SK-N-SH (cell line): ENCODE data around the gene C22orf31. TPM values are rescaled to one million over a fixed set of nuclear protein-coding genes. Genes with fewer than 3 reads are reported as not detected.

ENCODE experiments used
- CTCF ChIA-PET: fragments of 300-600, 350-600 bp; formaldehyde crosslinking; extraction: SDS; loops from one replicate; lab custom pipeline; 2021; lab: Yijun Ruan, JAX
- POLR2A ChIA-PET: fragments of 350-600 bp; sonication (Branson Sonifier 250); formaldehyde crosslinking; extraction: SDS; loops from one replicate; lab custom pipeline; 2020; ENCODE audit warnings: antibody characterized with exemption, inconsistent platforms; lab: Yijun Ruan, JAX
- DNase-seq: peaks from one replicate; pipeline ENCODE4 v3.0.0; 2012
- H2AFZ ChIP-seq: fragments of 200-600 bp; sonication (generic); 2 replicates; pipeline ENCODE4 v1.8.1; 2016; ENCODE audit warnings: antibody characterized with exemption, mild to moderate bottlenecking, low read depth
- H3F3A ChIP-seq: fragments of 200-600 bp; sonication (generic); replicated peaks from 2 replicates; pipeline ENCODE3; 2016; ENCODE audit warnings: antibody characterized with exemption, mild to moderate bottlenecking; ENCODE audit not compliant: insufficient read depth
- H3K27ac ChIP-seq, 2 experiments: fragments of 200-500 bp in 1 of 2; fragments of 200-600 bp in 1 of 2; sonication (Bioruptor generic) in 1 of 2; sonication (generic), shearing (Covaris generic) in 1 of 2; 2 replicates each; pipeline versions ENCODE4 v1.5.1 to v1.6.1; 2014 to 2016; ENCODE audit warnings: low read depth in 2 of 2, inconsistent platforms in 1 of 2, low read length in 1 of 2, mild to moderate bottlenecking in 1 of 2, mixed read lengths in 1 of 2
- H3K27me3 ChIP-seq: fragments of 200-600 bp; sonication (generic), shearing (Covaris generic); 2 replicates; pipeline ENCODE4 v1.6.1; 2016; ENCODE audit warnings: mixed run types; ENCODE audit not compliant: insufficient read depth
- H3K36me3 ChIP-seq, 2 experiments: fragments of 200-500 bp in 1 of 2; fragments of 200-600 bp in 1 of 2; sonication (Bioruptor generic) in 1 of 2; sonication (generic) in 1 of 2; replicated peaks in 1 of 2; 2 replicates each; pipeline versions ENCODE3 to v1.5.1; 2014 to 2016; ENCODE audit warnings: low read length in 1 of 2, mild to moderate bottlenecking in 1 of 2; ENCODE audit not compliant: insufficient read depth in 2 of 2, control insufficient read depth in 1 of 2
- H3K4me1 ChIP-seq, 2 experiments: fragments of 200-500 bp in 1 of 2; fragments of 200-600 bp in 1 of 2; sonication (Bioruptor generic) in 1 of 2; sonication (generic), shearing (Covaris generic) in 1 of 2; 2 replicates each; pipeline versions ENCODE4 v1.5.1 to v1.6.1; 2014 to 2016; ENCODE audit warnings: low read depth in 1 of 2, low read length in 1 of 2, mixed run types in 1 of 2; ENCODE audit not compliant: insufficient read depth in 2 of 2, control insufficient read depth in 1 of 2
- H3K4me2 ChIP-seq: fragments of 200-600 bp; sonication (generic), shearing (Covaris generic); 2 replicates; pipeline ENCODE4 v1.6.1; 2017; ENCODE audit warnings: mixed run types
- H3K4me3 ChIP-seq, 2 experiments: fragments of 200-500 bp in 1 of 2; fragments of 200-600 bp in 1 of 2; sonication (Bioruptor generic) in 1 of 2; sonication (generic), shearing (Covaris generic) in 1 of 2; 2 replicates each; pipeline versions ENCODE4 v1.5.1 to v1.8.1; 2014 to 2016; ENCODE audit warnings: low read depth in 2 of 2, inconsistent platforms in 1 of 2, low read length in 1 of 2, mild to moderate bottlenecking in 1 of 2, mixed read lengths in 1 of 2, moderate library complexity in 1 of 2
- H3K79me2 ChIP-seq: fragments of 200-600 bp; sonication (generic); 2 replicates; pipeline ENCODE4 v1.8.1; 2017; ENCODE audit warnings: mild to moderate bottlenecking; ENCODE audit not compliant: insufficient read depth
- H3K9ac ChIP-seq: fragments of 200-600 bp; sonication (generic); 2 replicates; pipeline ENCODE4 v1.6.1; 2017; ENCODE audit warnings: mixed run types
- H3K9me2 ChIP-seq: fragments of 200-600 bp; sonication (generic); 2 replicates; pipeline ENCODE4 v1.6.1; 2017; ENCODE audit warnings: mixed run types
- H3K9me3 ChIP-seq: fragments of 200-600 bp; sonication (generic); 2 replicates; pipeline ENCODE4 v1.6.1; 2017; ENCODE audit warnings: mixed run types, mild to moderate bottlenecking, moderate library complexity
- H4K20me1 ChIP-seq: fragments of 200-600 bp; sonication (generic); 2 replicates; pipeline ENCODE4 v1.6.1; 2017; ENCODE audit warnings: mild to moderate bottlenecking, mixed run types; ENCODE audit not compliant: insufficient read depth
- ELF1 ChIP-seq: IDR thresholded peaks from 2 replicates; pipeline ENCODE4 v1.4.0; 2012
- EP300 ChIP-seq, 2 experiments: IDR thresholded peaks; 2 replicates each; pipeline versions ENCODE4 v1.4.0 to v1.6.1; 2012; ENCODE audit warnings: borderline replicate concordance in 1 of 2, low read depth in 1 of 2, low read length in 1 of 2
- FOSL2 ChIP-seq: IDR thresholded peaks from 2 replicates; pipeline ENCODE4 v1.4.0; 2012; ENCODE audit warnings: low read depth, mild to moderate bottlenecking, moderate library complexity, borderline replicate concordance
- FOXM1 ChIP-seq: IDR thresholded peaks from 2 replicates; pipeline ENCODE4 v1.4.0; 2012; ENCODE audit warnings: low read depth, mild to moderate bottlenecking
- NFIC ChIP-seq: IDR thresholded peaks from 2 replicates; pipeline ENCODE4 v1.4.0; 2012; ENCODE audit warnings: borderline replicate concordance
- RAD21 ChIP-seq: IDR thresholded peaks from 2 replicates; pipeline ENCODE4 v1.6.1; 2012; ENCODE audit warnings: mild to moderate bottlenecking, low read length
- RFX5 ChIP-seq: IDR thresholded peaks from 2 replicates; pipeline ENCODE4 v1.6.1; 2012; ENCODE audit warnings: mild to moderate bottlenecking, improper control_type of control experiment, low read length
- RXRA ChIP-seq: IDR thresholded peaks from 2 replicates; pipeline ENCODE4 v1.4.0; 2012; ENCODE audit warnings: low read depth, mild to moderate bottlenecking, borderline replicate concordance
- TCF12 ChIP-seq: IDR thresholded peaks from 2 replicates; pipeline ENCODE4 v1.4.0; 2012
- TEAD4 ChIP-seq: IDR thresholded peaks from 2 replicates; pipeline ENCODE4 v1.4.0; 2012; ENCODE audit warnings: mild to moderate bottlenecking, borderline replicate concordance; ENCODE audit not compliant: insufficient read depth
- WGBS: methylation state at CpG from one replicate; pipeline ENCODE4 v1.1.6; 2017; ENCODE audit warnings: low lambda C conversion rate; 5-methylcytosine and 5-hydroxymethylcytosine counted together
- polyA plus RNA-seq, 3 experiments: library from polyadenylated mRNA; depleted of rRNA; stranded (reverse); fragments of >200 nt; gene quantifications; 2 replicates each; pipeline ENCODE4 v1.2.3, GENCODE V29; 2012
- TF ChIP-seq, protein P1 (sequence below): IDR thresholded peaks from 2 replicates; pipeline ENCODE4; 2012
- TF ChIP-seq, protein P2 (sequence below): IDR thresholded peaks from 2 replicates; pipeline ENCODE4 v1.6.1; 2012; ENCODE audit warnings: mild to moderate bottlenecking, low read depth, low read length, moderate library complexity
- TF ChIP-seq, protein P3 (sequence below): fragments of 150-350 bp; IDR thresholded peaks from 2 replicates; pipeline ENCODE4 v1.6.1; 2016; ENCODE audit warnings: mild to moderate bottlenecking, low read depth, low read length

C22orf31 gene
- polyA plus RNA-seq, 1 of the 3 experiments (the other 2 are of a cell fraction): not detected

DNA sequence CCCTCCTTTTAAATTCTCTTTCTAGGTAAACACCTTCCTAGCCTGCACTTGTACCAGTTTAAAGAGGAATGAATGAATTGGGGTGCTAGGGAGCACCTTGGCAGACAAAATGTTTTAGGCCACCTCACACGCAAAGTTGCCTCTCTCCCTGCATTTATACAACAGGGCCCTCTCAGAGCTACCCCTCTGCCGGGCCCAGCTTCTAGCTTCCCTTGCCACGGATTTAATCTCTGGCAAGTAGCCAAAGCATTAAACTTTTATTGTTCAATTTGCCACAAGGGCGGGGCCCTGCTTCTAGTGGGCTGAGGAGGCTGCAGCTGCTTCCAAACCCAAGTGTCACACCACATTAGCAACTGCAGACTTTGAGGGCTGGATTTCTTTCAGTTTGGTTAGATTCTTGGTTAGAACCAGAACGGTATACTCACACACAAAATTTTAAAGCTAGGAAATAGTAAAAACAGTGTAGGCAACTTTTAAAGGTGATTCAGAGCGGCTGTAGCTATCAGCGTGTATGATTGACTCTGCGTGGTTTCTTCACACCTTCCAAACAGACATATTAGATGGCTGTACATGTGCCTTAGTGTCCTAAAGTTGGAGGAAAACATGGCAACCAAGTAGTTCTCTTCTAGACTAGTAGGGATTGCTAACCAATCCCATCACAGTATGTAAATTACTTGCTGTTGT lies 17.7 kb upstream of the C22orf31 start:
- Histone ChIP-seq H3K4me2 (no peak overlapping the region), H3K4me1 (peaks cover 7 to 30% of the 10 kb centered on the region in 2 experiments; a peak in 3 of 4 replicates), H3K27me3 (no peaks in the 10 kb centered on the region), H4K20me1 (no peaks in the 10 kb centered on the region), H3K36me3 (no peaks in the 10 kb centered on the region), H3K9me2 (no peaks in the 10 kb centered on the region), H2AFZ (no peak overlapping the region), H3K79me2 (no peaks in the 10 kb centered on the region), H3K9me3 (no peaks in the 10 kb centered on the region), H3K27ac (peak overlapping the region in 1 of 2 experiments; percentile 64; a peak in 2 of 4 replicates), H3K9ac (no peak overlapping the region), H3K4me3 (no peak overlapping the region), H3F3A (no peaks in the 10 kb centered on the region)
- TF ChIP-seq NFIC: peak; percentile 28; the same call in 1 of the 2 replicates
- TF ChIP-seq EP300 (IDR thresholded peaks at IDR 0.05; ENCODE audit: borderline replicate concordance in 1 of 2, low read depth in 1 of 2, low read length in 1 of 2): no peak
- TF ChIP-seq RAD21: no peak
- TF ChIP-seq, protein P1, sequence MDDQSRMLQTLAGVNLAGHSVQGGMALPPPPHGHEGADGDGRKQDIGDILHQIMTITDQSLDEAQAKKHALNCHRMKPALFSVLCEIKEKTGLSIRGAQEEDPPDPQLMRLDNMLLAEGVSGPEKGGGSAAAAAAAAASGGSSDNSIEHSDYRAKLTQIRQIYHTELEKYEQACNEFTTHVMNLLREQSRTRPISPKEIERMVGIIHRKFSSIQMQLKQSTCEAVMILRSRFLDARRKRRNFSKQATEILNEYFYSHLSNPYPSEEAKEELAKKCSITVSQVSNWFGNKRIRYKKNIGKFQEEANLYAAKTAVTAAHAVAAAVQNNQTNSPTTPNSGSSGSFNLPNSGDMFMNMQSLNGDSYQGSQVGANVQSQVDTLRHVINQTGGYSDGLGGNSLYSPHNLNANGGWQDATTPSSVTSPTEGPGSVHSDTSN: no peak
- DNase-seq: no peak
- WGBS: 69% methylated on average over 8 of the region's 8 CpGs
- ChIA-PET CTCF (interaction anchor here (1.5 kb wide), 2 partner anchors 75 kb away, joined by 5 read pairs; no protein-coding TSS in a partner anchor), POLR2A (no interaction called here)

DNA sequence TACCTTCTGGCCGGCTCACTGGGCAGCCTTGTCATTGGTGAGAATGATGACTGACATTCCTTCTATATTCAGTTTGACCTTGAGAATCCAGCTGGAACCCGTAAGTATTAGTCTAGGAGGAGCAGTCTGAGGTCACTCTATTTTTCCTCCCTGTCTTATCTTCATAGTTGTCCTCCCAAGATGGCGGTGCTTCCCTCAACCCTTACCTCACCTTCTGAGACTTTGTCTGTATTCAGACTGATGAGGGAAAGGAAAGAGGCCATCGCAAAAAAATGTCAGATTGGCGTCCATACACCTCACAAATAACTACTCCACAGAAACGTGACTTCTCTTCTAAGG lies 17.2 kb upstream of the C22orf31 start:
- ChIA-PET CTCF (interaction anchor here (1.5 kb wide), 1 partner anchor 76 kb away, joined by 5 read pairs; no protein-coding TSS in a partner anchor), POLR2A (interaction anchor here (0.6 kb wide), 1 partner anchor 1654 kb away, joined by 4 read pairs; no protein-coding TSS in a partner anchor)
- Histone ChIP-seq H3K27me3 (no peaks in the 10 kb centered on the region), H3K79me2 (no peaks in the 10 kb centered on the region), H3K27ac (no peak overlapping the region), H3K36me3 (no peaks in the 10 kb centered on the region), H3K4me2 (no peak overlapping the region), H4K20me1 (no peaks in the 10 kb centered on the region), H3K9ac (no peak overlapping the region), H2AFZ (no peak overlapping the region), H3K4me3 (no peak overlapping the region), H3K9me3 (no peaks in the 10 kb centered on the region), H3F3A (no peaks in the 10 kb centered on the region), H3K4me1 (peaks cover 7 to 30% of the 10 kb centered on the region in 2 experiments; a peak in 3 of 4 replicates), H3K9me2 (no peaks in the 10 kb centered on the region)
- no peak for DNase-seq
- WGBS: 91% methylated on average over 6 of the region's 6 CpGs
- TF ChIP-seq FOSL2: no peak
- no peak for TF ChIP-seq FOXM1
- no peak for TF ChIP-seq TCF12
- TF ChIP-seq, protein P2, sequence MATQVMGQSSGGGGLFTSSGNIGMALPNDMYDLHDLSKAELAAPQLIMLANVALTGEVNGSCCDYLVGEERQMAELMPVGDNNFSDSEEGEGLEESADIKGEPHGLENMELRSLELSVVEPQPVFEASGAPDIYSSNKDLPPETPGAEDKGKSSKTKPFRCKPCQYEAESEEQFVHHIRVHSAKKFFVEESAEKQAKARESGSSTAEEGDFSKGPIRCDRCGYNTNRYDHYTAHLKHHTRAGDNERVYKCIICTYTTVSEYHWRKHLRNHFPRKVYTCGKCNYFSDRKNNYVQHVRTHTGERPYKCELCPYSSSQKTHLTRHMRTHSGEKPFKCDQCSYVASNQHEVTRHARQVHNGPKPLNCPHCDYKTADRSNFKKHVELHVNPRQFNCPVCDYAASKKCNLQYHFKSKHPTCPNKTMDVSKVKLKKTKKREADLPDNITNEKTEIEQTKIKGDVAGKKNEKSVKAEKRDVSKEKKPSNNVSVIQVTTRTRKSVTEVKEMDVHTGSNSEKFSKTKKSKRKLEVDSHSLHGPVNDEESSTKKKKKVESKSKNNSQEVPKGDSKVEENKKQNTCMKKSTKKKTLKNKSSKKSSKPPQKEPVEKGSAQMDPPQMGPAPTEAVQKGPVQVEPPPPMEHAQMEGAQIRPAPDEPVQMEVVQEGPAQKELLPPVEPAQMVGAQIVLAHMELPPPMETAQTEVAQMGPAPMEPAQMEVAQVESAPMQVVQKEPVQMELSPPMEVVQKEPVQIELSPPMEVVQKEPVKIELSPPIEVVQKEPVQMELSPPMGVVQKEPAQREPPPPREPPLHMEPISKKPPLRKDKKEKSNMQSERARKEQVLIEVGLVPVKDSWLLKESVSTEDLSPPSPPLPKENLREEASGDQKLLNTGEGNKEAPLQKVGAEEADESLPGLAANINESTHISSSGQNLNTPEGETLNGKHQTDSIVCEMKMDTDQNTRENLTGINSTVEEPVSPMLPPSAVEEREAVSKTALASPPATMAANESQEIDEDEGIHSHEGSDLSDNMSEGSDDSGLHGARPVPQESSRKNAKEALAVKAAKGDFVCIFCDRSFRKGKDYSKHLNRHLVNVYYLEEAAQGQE: no peak
- no peak for TF ChIP-seq ELF1
- no peak for TF ChIP-seq RXRA
- no peak for TF ChIP-seq RFX5
- TF ChIP-seq RAD21: no peak
- TF ChIP-seq TEAD4: no peak
- TF ChIP-seq, protein P3, sequence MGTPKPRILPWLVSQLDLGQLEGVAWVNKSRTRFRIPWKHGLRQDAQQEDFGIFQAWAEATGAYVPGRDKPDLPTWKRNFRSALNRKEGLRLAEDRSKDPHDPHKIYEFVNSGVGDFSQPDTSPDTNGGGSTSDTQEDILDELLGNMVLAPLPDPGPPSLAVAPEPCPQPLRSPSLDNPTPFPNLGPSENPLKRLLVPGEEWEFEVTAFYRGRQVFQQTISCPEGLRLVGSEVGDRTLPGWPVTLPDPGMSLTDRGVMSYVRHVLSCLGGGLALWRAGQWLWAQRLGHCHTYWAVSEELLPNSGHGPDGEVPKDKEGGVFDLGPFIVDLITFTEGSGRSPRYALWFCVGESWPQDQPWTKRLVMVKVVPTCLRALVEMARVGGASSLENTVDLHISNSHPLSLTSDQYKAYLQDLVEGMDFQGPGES: no peak
